WTC11 (cell line): ENCODE measurements around the gene CFAP299. TPM values are rescaled to one million over a fixed set of nuclear protein-coding genes. Genes with fewer than 3 reads are reported as not detected.

Experiments used
- ATAC-seq: fragments of 200-7000 bp; cut with Tn5 transposase; 2 replicates; pipeline ENCODE4 v1.10.0; 2021; ENCODE audit warnings: mild to moderate bottlenecking, moderate library complexity
- CTCF ChIA-PET: fragments of 300-600 bp; sonication (Branson Sonifier 250); formaldehyde crosslinking; loops from one replicate; lab custom pipeline; 2021; ENCODE audit warnings: antibody characterized with exemption; lab: Charles Lee
- POLR2A ChIA-PET: fragments of 350-600 bp; sonication (Branson Sonifier 250); formaldehyde crosslinking; loops from one replicate; lab custom pipeline; 2021; ENCODE audit warnings: antibody characterized with exemption; lab: Charles Lee
- DNase-seq: peaks from one replicate; pipeline ENCODE4 v3.0.0; 2021; ENCODE audit warnings: low spot score
- H3K27ac Mint-ChIP-seq: 2 replicates; pipeline ENCODE4 v1.8.0; 2021; ENCODE audit warnings: mixed read lengths
- H3K27me3 Mint-ChIP-seq: 2 replicates; pipeline ENCODE4 v1.8.0; 2021; ENCODE audit warnings: low read depth, mild to moderate bottlenecking, moderate library complexity, mixed read lengths
- H3K36me3 Mint-ChIP-seq: 2 replicates; pipeline ENCODE4 v1.8.0; 2021; ENCODE audit warnings: mixed read lengths
- H3K4me1 Mint-ChIP-seq: 2 replicates; pipeline ENCODE4 v1.8.0; 2022; ENCODE audit warnings: mixed read lengths
- H3K4me3 Mint-ChIP-seq: 2 replicates; pipeline ENCODE4 v1.8.0; 2021; ENCODE audit warnings: mild to moderate bottlenecking, moderate library complexity, mixed read lengths
- H3K9me3 Mint-ChIP-seq: 2 replicates; pipeline ENCODE4 v1.8.0; 2021; ENCODE audit warnings: mixed read lengths
- ATF1 ChIP-seq: sonication (generic); formaldehyde crosslinking; IDR thresholded peaks from 2 replicates; pipeline ENCODE4 v1.8.1; 2023; ENCODE audit warnings: mild to moderate bottlenecking, moderate library complexity, missing genetic modification reagents
- ELF4 ChIP-seq: sonication (generic); formaldehyde crosslinking; IDR thresholded peaks from 2 replicates; pipeline ENCODE4 v1.8.1; 2022; ENCODE audit warnings: low read depth, mild to moderate bottlenecking, moderate library complexity, missing genetic modification reagents
- EMX1 ChIP-seq: fragments of 250-450 bp; sonication (Bioruptor Pico); IDR thresholded peaks from 2 replicates; pipeline ENCODE4 v1.8.0; 2021; ENCODE audit warnings: mild to moderate bottlenecking
- ESRRA ChIP-seq: sonication (generic); formaldehyde crosslinking; IDR thresholded peaks from 2 replicates; pipeline ENCODE4 v1.8.1; 2022; ENCODE audit warnings: mild to moderate bottlenecking, missing genetic modification reagents, borderline replicate concordance
- ETV6 ChIP-seq: sonication (generic); formaldehyde crosslinking; IDR thresholded peaks from 2 replicates; pipeline ENCODE4 v1.8.1; 2022; ENCODE audit warnings: mild to moderate bottlenecking, missing genetic modification reagents
- GABPB1 ChIP-seq: sonication (generic); formaldehyde crosslinking; IDR thresholded peaks from 2 replicates; pipeline ENCODE4 v1.8.1; 2023; ENCODE audit warnings: mild to moderate bottlenecking, missing genetic modification reagents
- GTF2I ChIP-seq: fragments of 250-450 bp; sonication (Bioruptor Pico); conservative IDR thresholded peaks from 2 replicates; pipeline ENCODE4 v1.4.0; 2021; ENCODE audit warnings: mild to moderate bottlenecking
- HMGA2 ChIP-seq: fragments of 250-450 bp; sonication (Bioruptor Pico); IDR thresholded peaks from 2 replicates; pipeline ENCODE4 v1.4.0; 2021; ENCODE audit warnings: mild to moderate bottlenecking, moderate library complexity
- MYBL2 ChIP-seq: sonication (generic); formaldehyde crosslinking; IDR thresholded peaks from 2 replicates; pipeline ENCODE4 v1.8.1; 2023; ENCODE audit warnings: mild to moderate bottlenecking, moderate library complexity, missing genetic modification reagents
- NFATC4 ChIP-seq: fragments of 250-450 bp; sonication (Bioruptor Pico); IDR thresholded peaks from 2 replicates; pipeline ENCODE4 v1.9.0; 2021; ENCODE audit warnings: mild to moderate bottlenecking
- NFYB ChIP-seq: sonication (generic); formaldehyde crosslinking; conservative IDR thresholded peaks from 2 replicates; pipeline ENCODE4 v1.8.0; 2022; ENCODE audit warnings: low read depth, missing genetic modification reagents
- OVOL2 ChIP-seq: fragments of 250-450 bp; sonication (Bioruptor Pico); IDR thresholded peaks from 2 replicates; pipeline ENCODE4 v1.9.0; 2021; ENCODE audit warnings: mild to moderate bottlenecking, borderline replicate concordance
- RELA ChIP-seq: sonication (generic); formaldehyde crosslinking; IDR thresholded peaks from 2 replicates; pipeline ENCODE4 v1.8.1; 2022; ENCODE audit warnings: missing genetic modification reagents, mild to moderate bottlenecking, borderline replicate concordance
- SMAD4 ChIP-seq: sonication (generic); formaldehyde crosslinking; IDR thresholded peaks from 2 replicates; pipeline ENCODE4 v1.8.0; 2022; ENCODE audit warnings: mild to moderate bottlenecking, missing genetic modification reagents
- ZBTB21 ChIP-seq: sonication (generic); formaldehyde crosslinking; IDR thresholded peaks from 2 replicates; pipeline ENCODE4 v1.8.1; 2023; ENCODE audit warnings: mild to moderate bottlenecking, missing genetic modification reagents, borderline replicate concordance
- ZNF317 ChIP-seq: sonication (generic); formaldehyde crosslinking; IDR thresholded peaks from 2 replicates; pipeline ENCODE4 v1.8.1; 2023; ENCODE audit warnings: low read depth, mild to moderate bottlenecking, moderate library complexity, missing genetic modification reagents, borderline replicate concordance
- ZNF416 ChIP-seq: fragments of 250-450 bp; sonication (Bioruptor Pico); IDR thresholded peaks from 2 replicates; pipeline ENCODE4 v1.9.0; 2021; ENCODE audit warnings: mild to moderate bottlenecking, inconsistent platforms
- ZNF423 ChIP-seq: fragments of 250-450 bp; sonication (Bioruptor Pico); IDR thresholded peaks from 2 replicates; pipeline ENCODE4 v2.1.2; 2022; ENCODE audit warnings: mild to moderate bottlenecking, moderate library complexity
- total RNA-seq: library from RNA; stranded (reverse); gene quantifications from 3 replicates; pipeline ENCODE4 v1.2.3, GENCODE V29; 2021
- TF ChIP-seq, protein P1 (sequence below): sonication (generic); formaldehyde crosslinking; IDR thresholded peaks from 2 replicates; pipeline ENCODE4 v1.8.0; 2023; ENCODE audit warnings: missing genetic modification reagents, mild to moderate bottlenecking, borderline replicate concordance
- TF ChIP-seq, protein P2 (sequence below): fragments of 250-450 bp; sonication (Bioruptor Pico); IDR thresholded peaks from 2 replicates; pipeline ENCODE4 v1.9.0; 2021; ENCODE audit warnings: mild to moderate bottlenecking, borderline replicate concordance
- TF ChIP-seq, protein P3 (sequence below): sonication (generic); formaldehyde crosslinking; IDR thresholded peaks from 2 replicates; pipeline ENCODE4 v1.8.1; 2023; ENCODE audit warnings: mild to moderate bottlenecking, missing genetic modification reagents
- TF ChIP-seq, protein P4 (sequence below): sonication (generic); formaldehyde crosslinking; IDR thresholded peaks from 2 replicates; pipeline ENCODE4 v1.8.1; 2022; ENCODE audit warnings: low read depth, missing genetic modification reagents, borderline replicate concordance
- TF ChIP-seq, protein P5 (sequence below): sonication (generic); formaldehyde crosslinking; conservative IDR thresholded peaks from 2 replicates; pipeline ENCODE4 v1.8.1; 2022; ENCODE audit warnings: mild to moderate bottlenecking, missing genetic modification reagents

The CFAP299 gene
- total RNA-seq, 1 experiment from 2014 or later = not detected

DNA sequence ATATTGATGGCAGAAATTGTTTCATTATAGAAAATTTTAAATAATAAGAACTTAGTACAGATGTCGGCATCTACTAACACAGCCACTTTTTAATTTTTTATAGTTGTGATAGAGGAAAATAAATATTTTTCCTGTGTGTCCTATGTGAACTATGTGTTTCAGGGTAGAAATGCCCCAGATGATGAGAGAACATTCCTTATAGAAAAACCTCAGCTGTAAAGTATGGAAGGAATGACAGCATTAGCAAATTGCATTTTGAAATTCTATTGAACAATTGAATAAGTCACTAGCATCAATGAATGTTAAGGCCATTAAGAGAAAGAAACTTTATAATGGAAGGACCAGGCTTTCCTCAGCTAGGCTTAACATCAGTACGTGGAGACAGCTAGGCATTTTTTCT is 149.2 kb downstream of the CFAP299 start (continued):
- TF ChIP-seq, protein P1, sequence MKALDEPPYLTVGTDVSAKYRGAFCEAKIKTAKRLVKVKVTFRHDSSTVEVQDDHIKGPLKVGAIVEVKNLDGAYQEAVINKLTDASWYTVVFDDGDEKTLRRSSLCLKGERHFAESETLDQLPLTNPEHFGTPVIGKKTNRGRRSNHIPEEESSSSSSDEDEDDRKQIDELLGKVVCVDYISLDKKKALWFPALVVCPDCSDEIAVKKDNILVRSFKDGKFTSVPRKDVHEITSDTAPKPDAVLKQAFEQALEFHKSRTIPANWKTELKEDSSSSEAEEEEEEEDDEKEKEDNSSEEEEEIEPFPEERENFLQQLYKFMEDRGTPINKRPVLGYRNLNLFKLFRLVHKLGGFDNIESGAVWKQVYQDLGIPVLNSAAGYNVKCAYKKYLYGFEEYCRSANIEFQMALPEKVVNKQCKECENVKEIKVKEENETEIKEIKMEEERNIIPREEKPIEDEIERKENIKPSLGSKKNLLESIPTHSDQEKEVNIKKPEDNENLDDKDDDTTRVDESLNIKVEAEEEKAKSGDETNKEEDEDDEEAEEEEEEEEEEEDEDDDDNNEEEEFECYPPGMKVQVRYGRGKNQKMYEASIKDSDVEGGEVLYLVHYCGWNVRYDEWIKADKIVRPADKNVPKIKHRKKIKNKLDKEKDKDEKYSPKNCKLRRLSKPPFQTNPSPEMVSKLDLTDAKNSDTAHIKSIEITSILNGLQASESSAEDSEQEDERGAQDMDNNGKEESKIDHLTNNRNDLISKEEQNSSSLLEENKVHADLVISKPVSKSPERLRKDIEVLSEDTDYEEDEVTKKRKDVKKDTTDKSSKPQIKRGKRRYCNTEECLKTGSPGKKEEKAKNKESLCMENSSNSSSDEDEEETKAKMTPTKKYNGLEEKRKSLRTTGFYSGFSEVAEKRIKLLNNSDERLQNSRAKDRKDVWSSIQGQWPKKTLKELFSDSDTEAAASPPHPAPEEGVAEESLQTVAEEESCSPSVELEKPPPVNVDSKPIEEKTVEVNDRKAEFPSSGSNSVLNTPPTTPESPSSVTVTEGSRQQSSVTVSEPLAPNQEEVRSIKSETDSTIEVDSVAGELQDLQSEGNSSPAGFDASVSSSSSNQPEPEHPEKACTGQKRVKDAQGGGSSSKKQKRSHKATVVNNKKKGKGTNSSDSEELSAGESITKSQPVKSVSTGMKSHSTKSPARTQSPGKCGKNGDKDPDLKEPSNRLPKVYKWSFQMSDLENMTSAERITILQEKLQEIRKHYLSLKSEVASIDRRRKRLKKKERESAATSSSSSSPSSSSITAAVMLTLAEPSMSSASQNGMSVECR (CRISPR knock-in tag) = no peak
- TF ChIP-seq ATF1 (CRISPR knock-in tag) = no peak
- TF ChIP-seq ZNF423 = no peak
- TF ChIP-seq, protein P2, sequence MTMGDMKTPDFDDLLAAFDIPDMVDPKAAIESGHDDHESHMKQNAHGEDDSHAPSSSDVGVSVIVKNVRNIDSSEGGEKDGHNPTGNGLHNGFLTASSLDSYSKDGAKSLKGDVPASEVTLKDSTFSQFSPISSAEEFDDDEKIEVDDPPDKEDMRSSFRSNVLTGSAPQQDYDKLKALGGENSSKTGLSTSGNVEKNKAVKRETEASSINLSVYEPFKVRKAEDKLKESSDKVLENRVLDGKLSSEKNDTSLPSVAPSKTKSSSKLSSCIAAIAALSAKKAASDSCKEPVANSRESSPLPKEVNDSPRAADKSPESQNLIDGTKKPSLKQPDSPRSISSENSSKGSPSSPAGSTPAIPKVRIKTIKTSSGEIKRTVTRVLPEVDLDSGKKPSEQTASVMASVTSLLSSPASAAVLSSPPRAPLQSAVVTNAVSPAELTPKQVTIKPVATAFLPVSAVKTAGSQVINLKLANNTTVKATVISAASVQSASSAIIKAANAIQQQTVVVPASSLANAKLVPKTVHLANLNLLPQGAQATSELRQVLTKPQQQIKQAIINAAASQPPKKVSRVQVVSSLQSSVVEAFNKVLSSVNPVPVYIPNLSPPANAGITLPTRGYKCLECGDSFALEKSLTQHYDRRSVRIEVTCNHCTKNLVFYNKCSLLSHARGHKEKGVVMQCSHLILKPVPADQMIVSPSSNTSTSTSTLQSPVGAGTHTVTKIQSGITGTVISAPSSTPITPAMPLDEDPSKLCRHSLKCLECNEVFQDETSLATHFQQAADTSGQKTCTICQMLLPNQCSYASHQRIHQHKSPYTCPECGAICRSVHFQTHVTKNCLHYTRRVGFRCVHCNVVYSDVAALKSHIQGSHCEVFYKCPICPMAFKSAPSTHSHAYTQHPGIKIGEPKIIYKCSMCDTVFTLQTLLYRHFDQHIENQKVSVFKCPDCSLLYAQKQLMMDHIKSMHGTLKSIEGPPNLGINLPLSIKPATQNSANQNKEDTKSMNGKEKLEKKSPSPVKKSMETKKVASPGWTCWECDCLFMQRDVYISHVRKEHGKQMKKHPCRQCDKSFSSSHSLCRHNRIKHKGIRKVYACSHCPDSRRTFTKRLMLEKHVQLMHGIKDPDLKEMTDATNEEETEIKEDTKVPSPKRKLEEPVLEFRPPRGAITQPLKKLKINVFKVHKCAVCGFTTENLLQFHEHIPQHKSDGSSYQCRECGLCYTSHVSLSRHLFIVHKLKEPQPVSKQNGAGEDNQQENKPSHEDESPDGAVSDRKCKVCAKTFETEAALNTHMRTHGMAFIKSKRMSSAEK (CRISPR knock-in tag) = no peak
- no peak for TF ChIP-seq ESRRA
- TF ChIP-seq ZBTB21 = no peak
- no peak for TF ChIP-seq EMX1 (CRISPR knock-in tag)
- TF ChIP-seq HMGA2 = no peak
- no peak for TF ChIP-seq MYBL2 (CRISPR knock-in tag)
- TF ChIP-seq NFYB (CRISPR knock-in tag) = no peak

DNA sequence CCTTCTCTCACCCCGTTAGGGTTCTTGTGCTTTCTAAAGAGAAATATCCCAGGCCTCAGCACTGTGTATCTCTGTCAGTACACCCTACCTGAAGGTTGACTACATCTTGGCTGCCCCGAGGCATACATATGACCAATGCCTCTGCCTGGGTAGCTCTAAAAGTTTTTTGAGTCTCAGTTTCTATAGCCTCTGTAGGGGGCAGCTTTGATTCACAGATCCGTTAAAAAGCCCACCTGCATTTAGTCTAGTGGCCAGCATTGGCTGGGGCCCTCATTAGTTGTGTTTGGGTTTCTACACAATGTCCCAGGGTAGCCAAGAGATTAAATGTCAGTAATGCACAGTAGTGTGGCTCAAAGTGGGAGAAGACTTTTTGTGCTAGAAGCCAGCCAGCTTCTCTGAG is 151.1 kb downstream of the CFAP299 start:
- TF ChIP-seq NFATC4 (CRISPR knock-in tag) (no peak), SMAD4 (CRISPR knock-in tag) (no peak), OVOL2 (CRISPR knock-in tag) (no peak), GABPB1 (CRISPR knock-in tag) (no peak), ZNF416 (CRISPR knock-in tag) (no peak), ZNF317 (CRISPR knock-in tag) (no peak), RELA (CRISPR knock-in tag) (no peak), ELF4 (no peak), ETV6 (CRISPR knock-in tag) (no peak), GTF2I (no peak)
- TF ChIP-seq, protein P3, sequence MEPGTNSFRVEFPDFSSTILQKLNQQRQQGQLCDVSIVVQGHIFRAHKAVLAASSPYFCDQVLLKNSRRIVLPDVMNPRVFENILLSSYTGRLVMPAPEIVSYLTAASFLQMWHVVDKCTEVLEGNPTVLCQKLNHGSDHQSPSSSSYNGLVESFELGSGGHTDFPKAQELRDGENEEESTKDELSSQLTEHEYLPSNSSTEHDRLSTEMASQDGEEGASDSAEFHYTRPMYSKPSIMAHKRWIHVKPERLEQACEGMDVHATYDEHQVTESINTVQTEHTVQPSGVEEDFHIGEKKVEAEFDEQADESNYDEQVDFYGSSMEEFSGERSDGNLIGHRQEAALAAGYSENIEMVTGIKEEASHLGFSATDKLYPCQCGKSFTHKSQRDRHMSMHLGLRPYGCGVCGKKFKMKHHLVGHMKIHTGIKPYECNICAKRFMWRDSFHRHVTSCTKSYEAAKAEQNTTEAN (CRISPR knock-in tag) = no peak
- TF ChIP-seq, protein P4, sequence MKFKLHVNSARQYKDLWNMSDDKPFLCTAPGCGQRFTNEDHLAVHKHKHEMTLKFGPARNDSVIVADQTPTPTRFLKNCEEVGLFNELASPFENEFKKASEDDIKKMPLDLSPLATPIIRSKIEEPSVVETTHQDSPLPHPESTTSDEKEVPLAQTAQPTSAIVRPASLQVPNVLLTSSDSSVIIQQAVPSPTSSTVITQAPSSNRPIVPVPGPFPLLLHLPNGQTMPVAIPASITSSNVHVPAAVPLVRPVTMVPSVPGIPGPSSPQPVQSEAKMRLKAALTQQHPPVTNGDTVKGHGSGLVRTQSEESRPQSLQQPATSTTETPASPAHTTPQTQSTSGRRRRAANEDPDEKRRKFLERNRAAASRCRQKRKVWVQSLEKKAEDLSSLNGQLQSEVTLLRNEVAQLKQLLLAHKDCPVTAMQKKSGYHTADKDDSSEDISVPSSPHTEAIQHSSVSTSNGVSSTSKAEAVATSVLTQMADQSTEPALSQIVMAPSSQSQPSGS (CRISPR knock-in tag) = no peak
- TF ChIP-seq, protein P5, sequence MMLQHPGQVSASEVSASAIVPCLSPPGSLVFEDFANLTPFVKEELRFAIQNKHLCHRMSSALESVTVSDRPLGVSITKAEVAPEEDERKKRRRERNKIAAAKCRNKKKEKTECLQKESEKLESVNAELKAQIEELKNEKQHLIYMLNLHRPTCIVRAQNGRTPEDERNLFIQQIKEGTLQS = no peak
- H3K27ac Mint-ChIP-seq = no peak overlapping the region; the same call in 1 of the 2 replicates
- no peaks in the 10 kb centered on the region for H3K27me3 Mint-ChIP-seq
- ChIA-PET CTCF (interaction anchor here (0.6 to 1.0 kb wide), 2 partner anchors 148 to 554 kb away, joined by 3 read pairs; no protein-coding TSS in a partner anchor), POLR2A (no interaction called here)
- ATAC-seq = peak; percentile 92
- no peak overlapping the region for H3K4me3 Mint-ChIP-seq
- no peaks in the 10 kb centered on the region for H3K9me3 Mint-ChIP-seq
- no peak for DNase-seq
- H3K36me3 Mint-ChIP-seq = no peaks in the 10 kb centered on the region
- peaks cover 21% of the 10 kb centered on the region for H3K4me1 Mint-ChIP-seq
